Ishikawa (cell line): ENCODE measurements around the gene TOMM22.

Experiments
- CEBPB ChIP-seq: IDR thresholded peaks from 2 replicates; pipeline ENCODE4 v1.6.1; 2012
- CREB1 ChIP-seq: IDR thresholded peaks from 2 replicates; pipeline ENCODE4 v1.6.1; 2012; ENCODE audit warnings: low read depth
- EGR1 ChIP-seq: IDR thresholded peaks from 2 replicates; pipeline ENCODE4 v1.6.1; 2012
- EP300 ChIP-seq: IDR thresholded peaks from 2 replicates; pipeline ENCODE4 v1.6.1; 2012; ENCODE audit warnings: borderline replicate concordance
- FOXM1 ChIP-seq: IDR thresholded peaks from 2 replicates; pipeline ENCODE4 v1.6.1; 2012; ENCODE audit warnings: low read depth, borderline replicate concordance
- MAX ChIP-seq: IDR thresholded peaks from 2 replicates; pipeline ENCODE4 v1.6.1; 2012
- NFIC ChIP-seq: IDR thresholded peaks from 2 replicates; pipeline ENCODE4 v1.6.1; 2012
- RAD21 ChIP-seq: IDR thresholded peaks from 2 replicates; pipeline ENCODE4 v1.6.1; 2012; ENCODE audit warnings: low read depth
- REST ChIP-seq: IDR thresholded peaks from 2 replicates; pipeline ENCODE4 v1.6.1; 2012; ENCODE audit warnings: low read depth, mild to moderate bottlenecking
- TAF1 ChIP-seq: IDR thresholded peaks from 2 replicates; pipeline ENCODE4 v1.6.1; 2012; ENCODE audit warnings: low read depth, mild to moderate bottlenecking
- TCF12 ChIP-seq: IDR thresholded peaks from 2 replicates; pipeline ENCODE4 v1.6.1; 2012; ENCODE audit warnings: low read depth
- TEAD4 ChIP-seq: IDR thresholded peaks from 2 replicates; pipeline ENCODE4 v1.6.1; 2012
- USF1 ChIP-seq: IDR thresholded peaks from 2 replicates; pipeline ENCODE4 v1.6.1; 2012
- YY1 ChIP-seq: IDR thresholded peaks from 2 replicates; pipeline ENCODE4 v1.6.1; 2012; ENCODE audit warnings: low read depth
- ZBTB7A ChIP-seq: IDR thresholded peaks from 2 replicates; pipeline ENCODE4 v1.6.1; 2012; ENCODE audit warnings: low read depth

Gene TOMM22

GRCh38 chr22:38674888-38675287 is 6.9 kb upstream of the TOMM22 start:
- TF ChIP-seq TEAD4 (no peak), YY1 (no peak), REST (no peak), TAF1 (no peak), EGR1 (no peak), EP300 (no peak), NFIC (no peak), FOXM1 (no peak), RAD21 (no peak), USF1 (no peak)

GRCh38 chr22:38675833-38676232 is 5.9 kb upstream of the TOMM22 start:
- no peak for TF ChIP-seq TEAD4
- no peak for TF ChIP-seq ZBTB7A
- no peak for TF ChIP-seq CEBPB
- TF ChIP-seq EP300: no peak
- TF ChIP-seq TAF1: no peak
- no peak for TF ChIP-seq TCF12
- no peak for TF ChIP-seq CREB1
- no peak for TF ChIP-seq REST
- no peak for TF ChIP-seq FOXM1
- TF ChIP-seq EGR1: no peak
- TF ChIP-seq MAX: no peak

- TF ChIP-seq EGR1: no peak
- TF ChIP-seq ZBTB7A: no peak
- no peak for TF ChIP-seq USF1
- TF ChIP-seq CEBPB: no peak
- no peak for TF ChIP-seq TEAD4
- TF ChIP-seq TAF1: no peak
- no peak for TF ChIP-seq MAX
- TF ChIP-seq RAD21: no peak
- TF ChIP-seq CREB1: no peak
- no peak for TF ChIP-seq REST
- TF ChIP-seq YY1: no peak
- no peak for TF ChIP-seq EP300
- no peak for TF ChIP-seq FOXM1
- no peak for TF ChIP-seq TCF12
- TF ChIP-seq NFIC: no peak
Measured at GRCh38 chr22:38684895-38685294, 3.1 kb downstream of the TOMM22 start.

- TF ChIP-seq TCF12 (no peak), ZBTB7A (no peak), USF1 (no peak), REST (no peak), EP300 (no peak), RAD21 (no peak), MAX (no peak), YY1 (no peak), CREB1 (no peak), NFIC (no peak), TAF1 (no peak), FOXM1 (no peak), EGR1 (no peak), CEBPB (no peak), TEAD4 (no peak)
Measured at GRCh38 chr22:38685761-38686160, 4.0 kb downstream of the TOMM22 start.
